NCI-H187 (cell line): Measurements from ENCODE around the gene SPRR2D.
"Not testable (repeated sequence)": the region's sequence is repeated elsewhere in the genome, so short reads cannot be mapped to it uniquely, and the experiment has no call there.

Experiments used
- DNase-seq, 2 experiments: peaks; one replicate each; lab custom pipeline; 2025; lab: John Stamatoyannopoulos, UW

Gene SPRR2D

DNA sequence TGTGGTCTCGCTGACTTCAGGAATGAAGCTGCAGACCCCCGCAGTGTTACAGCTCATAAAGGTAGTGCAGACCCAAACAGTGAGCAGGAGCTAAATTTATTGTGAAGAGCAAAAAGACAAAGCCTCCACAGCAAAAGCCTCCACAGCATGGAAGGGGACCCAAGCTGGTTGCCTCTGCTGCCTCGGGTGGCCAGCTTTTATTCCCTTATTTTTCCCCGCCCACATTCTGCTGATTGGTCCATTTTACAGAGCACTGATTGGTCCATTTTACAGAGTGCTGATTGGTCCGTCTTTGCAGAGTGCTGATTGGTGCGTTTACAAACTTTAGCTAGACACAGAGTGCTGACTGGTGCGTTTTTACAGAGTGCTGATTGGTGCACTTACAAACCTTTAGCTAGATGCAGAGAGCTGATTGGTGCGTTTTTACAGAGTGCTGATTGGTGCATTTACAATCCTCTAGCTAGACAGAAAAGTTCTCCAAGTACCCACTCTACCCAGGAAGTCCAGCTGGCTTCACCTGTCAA is 29.6 kb downstream of the SPRR2D start:
- not testable (repeated sequence) for DNase-seq

DNA sequence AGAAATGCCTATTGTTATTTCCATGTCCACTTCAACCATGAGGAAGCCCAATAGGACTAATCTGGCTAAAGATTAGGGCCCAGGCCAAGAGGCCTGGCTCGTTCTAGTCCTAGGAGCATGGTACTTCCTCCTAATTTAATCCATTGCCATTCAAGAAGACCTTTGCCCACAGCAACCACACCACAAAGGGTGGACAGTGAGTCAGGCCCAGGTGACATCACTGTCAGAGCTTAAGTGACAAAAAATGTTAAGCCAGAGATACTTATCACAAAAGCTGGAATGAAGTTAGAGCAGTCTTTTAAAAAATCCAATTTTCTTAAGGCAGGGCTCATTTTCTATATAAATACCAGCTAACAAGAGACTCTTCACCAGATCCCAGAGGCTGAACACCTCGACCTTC is 39.5 kb downstream of the SPRR2D start, which contains the start of gene SPRR3:
Gene SPRR3 (plus strand): TSS at position 368 of the 400 bp plus-strand sequence. CDS start 1,272 bp downstream, outside the sequence.
- DNase-seq: no peak

DNA sequence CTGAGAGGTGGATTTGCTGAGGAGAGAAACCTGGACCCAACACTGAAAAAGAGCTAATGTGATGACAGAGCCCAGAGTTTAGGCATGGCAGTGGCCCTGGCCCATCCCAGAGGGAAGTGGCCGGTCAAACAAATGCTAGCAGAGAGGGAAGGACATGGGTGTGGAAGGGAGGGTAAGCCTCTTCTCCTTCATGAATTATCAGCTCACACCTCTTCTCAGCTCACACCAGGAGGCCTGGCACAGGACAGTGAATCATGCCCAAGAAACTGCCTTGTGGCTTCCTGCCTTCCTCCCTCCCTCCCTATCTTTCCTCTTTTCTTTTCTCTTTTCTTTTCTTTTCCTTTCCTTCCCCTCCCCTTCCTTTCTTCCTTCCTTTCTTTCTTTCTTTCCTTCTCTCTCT is 40.6 kb downstream of the SPRR2D start:
- no peak for DNase-seq

DNA sequence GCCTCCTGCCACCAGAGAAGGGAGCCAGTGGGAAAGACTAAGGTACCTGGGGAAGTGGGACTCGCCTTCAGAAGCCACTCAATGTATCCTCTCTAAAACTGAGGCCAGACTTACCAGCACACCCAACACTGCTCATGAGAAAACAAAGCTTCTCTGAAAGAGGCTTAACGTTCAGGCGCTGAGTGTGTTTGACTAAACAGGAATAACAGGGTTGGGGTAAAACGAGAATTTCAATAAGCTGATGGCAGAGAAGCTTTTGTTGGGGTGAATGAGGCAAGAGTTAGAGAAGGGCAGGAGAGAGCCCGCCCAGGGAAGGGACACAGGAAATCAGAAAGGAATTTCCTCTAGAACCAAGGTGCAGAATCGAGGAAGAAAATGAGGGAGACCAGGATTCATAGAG is 41.1 kb downstream of the SPRR2D start:
- no peak for DNase-seq

DNA sequence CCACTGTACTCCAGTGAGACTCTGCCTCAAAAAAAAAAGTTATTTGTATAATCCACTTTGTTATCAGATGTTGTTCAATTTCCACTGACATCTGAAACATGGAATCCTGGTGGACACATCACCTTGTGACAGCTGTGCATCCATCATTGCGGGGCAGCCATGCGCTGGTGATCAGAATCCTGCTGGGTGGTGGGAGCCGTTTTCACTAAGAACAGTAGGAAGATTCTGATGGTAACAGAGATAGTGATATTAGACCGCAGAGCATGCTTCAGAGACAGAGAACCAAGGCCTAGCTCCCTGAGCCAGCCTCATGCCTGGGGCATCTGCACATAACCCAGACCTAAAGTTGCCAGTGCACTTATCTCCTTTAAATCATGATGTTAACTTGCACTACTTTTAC is 42.4 kb downstream of the SPRR2D start:
- no peak for DNase-seq

DNA sequence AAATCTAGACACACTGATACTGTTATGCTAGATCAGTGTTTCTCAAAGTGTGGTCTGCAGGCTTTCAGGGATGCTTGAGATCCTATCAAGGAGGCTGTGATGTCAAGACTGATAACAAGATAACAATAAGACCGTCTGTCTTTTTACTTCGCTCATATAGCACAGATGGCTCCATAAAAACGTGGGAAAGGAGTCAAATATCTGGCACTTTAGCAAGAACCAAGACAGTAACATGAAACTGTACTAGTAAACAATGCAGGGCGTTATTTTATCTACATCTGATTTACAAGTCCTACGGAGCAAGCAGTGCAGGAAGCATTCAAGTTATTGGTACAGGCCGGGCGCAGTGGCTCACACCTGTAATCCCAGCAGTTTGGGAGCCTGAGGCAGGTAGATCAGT is 43.0 kb downstream of the SPRR2D start:
- no peak for DNase-seq

DNA sequence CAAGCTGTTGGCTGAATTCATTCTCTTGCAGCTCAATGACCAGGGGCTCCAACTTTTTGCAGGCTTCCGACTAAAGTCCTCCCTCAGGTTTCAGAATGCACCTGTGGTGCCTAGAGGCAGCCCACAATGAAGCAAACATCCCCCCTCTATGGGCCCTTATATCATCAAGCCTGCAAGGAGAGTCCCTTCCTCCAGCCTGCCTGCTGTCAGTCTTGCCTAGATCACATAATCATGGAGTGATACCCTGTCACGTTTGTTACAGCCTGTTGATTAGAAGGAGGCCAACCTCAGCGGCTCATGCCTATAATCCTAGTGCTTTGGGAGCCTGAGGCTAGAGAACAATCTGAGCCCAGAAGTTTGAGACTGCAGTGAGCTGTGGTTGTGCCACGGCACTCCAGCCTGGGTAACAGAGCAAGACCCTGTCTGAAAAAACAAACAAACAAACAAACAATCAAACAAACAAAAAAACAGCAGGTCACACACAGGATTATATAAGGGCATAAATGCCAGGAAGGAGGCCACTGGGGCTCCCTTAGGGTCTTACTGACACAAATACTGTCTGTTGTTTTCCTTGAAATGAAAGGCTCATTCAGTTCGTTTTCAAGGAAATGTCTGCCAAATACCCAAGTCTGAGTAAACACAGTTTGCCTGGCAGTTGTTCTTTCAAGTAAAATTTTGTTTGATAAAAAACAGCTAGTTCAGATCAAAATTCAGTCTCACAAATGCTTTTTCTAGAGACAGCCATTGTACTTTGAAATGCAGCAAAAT is 44.1 kb downstream of the SPRR2D start:
- no peak for DNase-seq

DNA sequence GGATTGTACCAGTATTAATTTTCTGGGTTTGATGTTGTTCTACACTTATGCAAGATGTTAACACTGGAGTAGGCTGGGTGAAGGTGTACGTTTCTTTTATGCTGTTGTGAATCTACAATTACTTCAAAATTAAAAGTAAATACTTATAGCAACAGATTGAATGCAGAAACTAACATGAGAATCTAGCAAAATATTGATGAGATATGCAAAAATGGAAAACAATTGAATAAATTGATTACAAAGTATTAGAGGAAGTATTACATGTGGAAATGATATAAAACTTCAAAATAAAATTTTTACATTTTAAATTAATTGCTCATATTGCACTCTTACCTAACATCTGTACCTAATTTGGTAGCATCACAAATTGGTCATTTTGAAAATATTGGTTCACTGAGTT is 45.1 kb downstream of the SPRR2D start:
- no peak for DNase-seq

DNA sequence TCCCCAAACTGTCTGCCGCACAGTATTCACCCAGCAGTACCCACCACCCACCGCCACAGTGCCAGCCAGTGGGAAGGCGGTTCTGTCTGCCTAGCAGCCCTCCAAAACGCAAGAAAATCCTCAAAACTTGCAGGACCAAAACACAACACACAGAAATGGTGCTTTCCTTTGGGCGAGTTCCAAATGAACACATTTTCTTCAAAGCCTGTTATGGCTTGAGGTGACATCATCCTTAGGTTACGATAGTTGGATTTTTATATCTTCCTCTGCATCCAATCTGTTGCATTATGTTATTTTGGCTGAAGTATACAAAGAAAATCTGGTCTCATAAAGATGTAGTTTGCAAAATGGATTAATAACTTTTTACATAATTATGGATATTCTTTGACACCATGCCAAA is 47.7 kb downstream of the SPRR2D start:
- no peak for DNase-seq
